Endothelial cell of umbilical vein (primary cell): ENCODE measurements around the gene PCGF2.

Experiments
- POLR2A ChIP-seq: IDR thresholded peaks from 2 replicates; pipeline ENCODE4 v1.6.1; 2012; ENCODE audit warnings: low read depth, mild to moderate bottlenecking, control low read depth, low read length
- POLR2AphosphoS5 ChIP-seq: IDR thresholded peaks from 2 replicates; pipeline ENCODE4 v1.6.1; 2012; ENCODE audit warnings: low read depth, mild to moderate bottlenecking, control low read depth, low read length, moderate library complexity; ENCODE audit not compliant: insufficient read depth
- TF ChIP-seq, protein P1 (sequence below), 2 donors: IDR thresholded peaks; 1 replicate in 1 of 2; 2 replicates in 1 of 2; pipeline ENCODE4 v1.5.1; 2011; ENCODE audit warnings: low read length in 2 of 2, mild to moderate bottlenecking in 2 of 2, moderate library complexity in 2 of 2, control low read depth in 1 of 2, inconsistent platforms in 1 of 2, low read depth in 1 of 2; ENCODE audit not compliant: insufficient read depth in 1 of 2; ENCODE audit errors: extremely low read depth in 1 of 2

DNA sequence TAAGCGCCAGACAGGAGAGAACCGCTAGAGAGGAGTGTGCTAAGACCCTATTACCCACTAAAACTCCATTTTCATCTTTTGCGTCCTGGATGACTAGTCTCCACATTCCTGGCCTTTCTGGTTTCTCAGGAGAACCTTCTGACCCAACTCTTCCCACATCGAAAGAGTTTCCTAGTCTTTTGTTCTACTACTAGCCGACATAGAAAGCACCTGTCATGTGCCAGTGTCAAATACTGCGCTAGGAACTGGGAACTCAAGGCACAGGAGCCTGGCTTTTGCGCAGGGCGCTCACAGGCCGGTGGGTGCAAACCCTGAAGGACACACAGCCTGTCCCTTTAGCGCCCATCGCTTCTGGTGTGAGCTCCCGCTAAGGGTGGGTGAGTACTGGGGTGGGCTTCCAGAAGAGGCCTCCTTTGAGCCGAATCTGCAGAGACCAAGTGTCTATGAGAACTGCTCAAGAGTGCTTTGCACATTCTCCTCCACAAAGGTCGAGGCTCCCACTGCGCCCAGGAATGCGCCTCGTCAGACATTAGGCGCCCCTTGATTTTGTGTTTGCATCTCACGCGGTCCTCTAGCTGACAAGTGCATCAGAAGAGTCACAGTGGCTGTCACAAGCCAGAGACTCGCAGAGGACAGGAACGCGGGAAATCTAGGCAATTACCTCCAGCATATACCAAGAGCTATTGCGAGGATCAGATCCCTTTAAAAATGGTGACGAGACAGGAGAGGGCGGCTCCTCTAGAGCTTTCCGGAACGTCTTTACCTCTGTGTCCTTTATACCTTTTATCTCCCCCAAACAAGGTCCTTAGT, 2.4 kb upstream of the PCGF2 start:
- no peak for TF ChIP-seq POLR2A
- TF ChIP-seq, protein P1, sequence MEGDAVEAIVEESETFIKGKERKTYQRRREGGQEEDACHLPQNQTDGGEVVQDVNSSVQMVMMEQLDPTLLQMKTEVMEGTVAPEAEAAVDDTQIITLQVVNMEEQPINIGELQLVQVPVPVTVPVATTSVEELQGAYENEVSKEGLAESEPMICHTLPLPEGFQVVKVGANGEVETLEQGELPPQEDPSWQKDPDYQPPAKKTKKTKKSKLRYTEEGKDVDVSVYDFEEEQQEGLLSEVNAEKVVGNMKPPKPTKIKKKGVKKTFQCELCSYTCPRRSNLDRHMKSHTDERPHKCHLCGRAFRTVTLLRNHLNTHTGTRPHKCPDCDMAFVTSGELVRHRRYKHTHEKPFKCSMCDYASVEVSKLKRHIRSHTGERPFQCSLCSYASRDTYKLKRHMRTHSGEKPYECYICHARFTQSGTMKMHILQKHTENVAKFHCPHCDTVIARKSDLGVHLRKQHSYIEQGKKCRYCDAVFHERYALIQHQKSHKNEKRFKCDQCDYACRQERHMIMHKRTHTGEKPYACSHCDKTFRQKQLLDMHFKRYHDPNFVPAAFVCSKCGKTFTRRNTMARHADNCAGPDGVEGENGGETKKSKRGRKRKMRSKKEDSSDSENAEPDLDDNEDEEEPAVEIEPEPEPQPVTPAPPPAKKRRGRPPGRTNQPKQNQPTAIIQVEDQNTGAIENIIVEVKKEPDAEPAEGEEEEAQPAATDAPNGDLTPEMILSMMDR (IDR thresholded peaks at IDR 0.05; ENCODE audit: extremely low read depth in 1 of 2, insufficient read depth in 1 of 2, low read depth in 1 of 2, low read length in 2 of 2): no peak
- no peak for TF ChIP-seq POLR2AphosphoS5
